Measurements from ENCODE around the gene TLNRD1.

TLNRD1 gene

GRCh38 chr15:81025721-81026370, 25.1 kb downstream of the TLNRD1 start:
- Histone ChIP-seq H3K27ac (ENCODE audit: low read length) (no peak overlapping the region), H3K4me2 (ENCODE audit: low read length) (peak overlapping the region; percentile 23), H3K9ac (ENCODE audit: low read length) (no peak overlapping the region), H3K4me1 (ENCODE audit: low read length) (peaks cover 65% of the 10 kb centered on the region), H3K79me2 (ENCODE audit: low read length) (peaks cover 3% of the 10 kb centered on the region; the same call in 1 of the 2 replicates), H3K9me3 (ENCODE audit: insufficient read depth, low read length) (peaks cover 11% of the 10 kb centered on the region; the same call in 1 of the 2 replicates), H4K20me1 (ENCODE audit: insufficient read depth, low read length) (no peaks in the 10 kb centered on the region), H3K4me3 (ENCODE audit: low read length) (no peak overlapping the region), H3K36me3 (replicated peaks; ENCODE audit: low read depth, low read length) (peaks cover 10% of the 10 kb centered on the region), H3K27me3 (ENCODE audit: low read depth, low read length) (peaks cover 3% of the 10 kb centered on the region; the same call in 1 of the 2 replicates), H2AFZ (ENCODE audit: low read depth, low read length) (no peak overlapping the region)
- no peak for TF ChIP-seq EZH2phosphoT487 (IDR thresholded peaks at IDR 0.05; ENCODE audit: low read depth)
- TF ChIP-seq, protein P1, sequence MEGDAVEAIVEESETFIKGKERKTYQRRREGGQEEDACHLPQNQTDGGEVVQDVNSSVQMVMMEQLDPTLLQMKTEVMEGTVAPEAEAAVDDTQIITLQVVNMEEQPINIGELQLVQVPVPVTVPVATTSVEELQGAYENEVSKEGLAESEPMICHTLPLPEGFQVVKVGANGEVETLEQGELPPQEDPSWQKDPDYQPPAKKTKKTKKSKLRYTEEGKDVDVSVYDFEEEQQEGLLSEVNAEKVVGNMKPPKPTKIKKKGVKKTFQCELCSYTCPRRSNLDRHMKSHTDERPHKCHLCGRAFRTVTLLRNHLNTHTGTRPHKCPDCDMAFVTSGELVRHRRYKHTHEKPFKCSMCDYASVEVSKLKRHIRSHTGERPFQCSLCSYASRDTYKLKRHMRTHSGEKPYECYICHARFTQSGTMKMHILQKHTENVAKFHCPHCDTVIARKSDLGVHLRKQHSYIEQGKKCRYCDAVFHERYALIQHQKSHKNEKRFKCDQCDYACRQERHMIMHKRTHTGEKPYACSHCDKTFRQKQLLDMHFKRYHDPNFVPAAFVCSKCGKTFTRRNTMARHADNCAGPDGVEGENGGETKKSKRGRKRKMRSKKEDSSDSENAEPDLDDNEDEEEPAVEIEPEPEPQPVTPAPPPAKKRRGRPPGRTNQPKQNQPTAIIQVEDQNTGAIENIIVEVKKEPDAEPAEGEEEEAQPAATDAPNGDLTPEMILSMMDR (IDR thresholded peaks at IDR 0.05; ENCODE audit: low read depth, low read length), result no peak

GRCh38 chr15:81026836-81027599, 26.3 kb downstream of the TLNRD1 start:
- Histone ChIP-seq H3K27ac (ENCODE audit: low read length) (no peak overlapping the region), H3K4me1 (ENCODE audit: low read length) (peaks cover 65% of the 10 kb centered on the region), H3K27me3 (ENCODE audit: low read depth, low read length) (peaks cover 3% of the 10 kb centered on the region; the same call in 1 of the 2 replicates), H3K9ac (ENCODE audit: low read length) (no peak overlapping the region), H3K4me2 (ENCODE audit: low read length) (peak overlapping the region; percentile 23; the same call in 1 of the 2 replicates), H3K79me2 (ENCODE audit: low read length) (peaks cover 3% of the 10 kb centered on the region; the same call in 1 of the 2 replicates), H2AFZ (ENCODE audit: low read depth, low read length) (no peak overlapping the region; the same call in 1 of the 2 replicates), H3K36me3 (replicated peaks; ENCODE audit: low read depth, low read length) (peaks cover 10% of the 10 kb centered on the region), H3K9me3 (ENCODE audit: insufficient read depth, low read length) (peaks cover 11% of the 10 kb centered on the region; the same call in 1 of the 2 replicates), H3K4me3 (ENCODE audit: low read length) (no peak overlapping the region), H4K20me1 (ENCODE audit: insufficient read depth, low read length) (no peaks in the 10 kb centered on the region)
- no peak for TF ChIP-seq EZH2phosphoT487 (IDR thresholded peaks at IDR 0.05; ENCODE audit: low read depth)
- TF ChIP-seq, protein P1 (IDR thresholded peaks at IDR 0.05; ENCODE audit: low read depth, low read length), result no peak

DNA sequence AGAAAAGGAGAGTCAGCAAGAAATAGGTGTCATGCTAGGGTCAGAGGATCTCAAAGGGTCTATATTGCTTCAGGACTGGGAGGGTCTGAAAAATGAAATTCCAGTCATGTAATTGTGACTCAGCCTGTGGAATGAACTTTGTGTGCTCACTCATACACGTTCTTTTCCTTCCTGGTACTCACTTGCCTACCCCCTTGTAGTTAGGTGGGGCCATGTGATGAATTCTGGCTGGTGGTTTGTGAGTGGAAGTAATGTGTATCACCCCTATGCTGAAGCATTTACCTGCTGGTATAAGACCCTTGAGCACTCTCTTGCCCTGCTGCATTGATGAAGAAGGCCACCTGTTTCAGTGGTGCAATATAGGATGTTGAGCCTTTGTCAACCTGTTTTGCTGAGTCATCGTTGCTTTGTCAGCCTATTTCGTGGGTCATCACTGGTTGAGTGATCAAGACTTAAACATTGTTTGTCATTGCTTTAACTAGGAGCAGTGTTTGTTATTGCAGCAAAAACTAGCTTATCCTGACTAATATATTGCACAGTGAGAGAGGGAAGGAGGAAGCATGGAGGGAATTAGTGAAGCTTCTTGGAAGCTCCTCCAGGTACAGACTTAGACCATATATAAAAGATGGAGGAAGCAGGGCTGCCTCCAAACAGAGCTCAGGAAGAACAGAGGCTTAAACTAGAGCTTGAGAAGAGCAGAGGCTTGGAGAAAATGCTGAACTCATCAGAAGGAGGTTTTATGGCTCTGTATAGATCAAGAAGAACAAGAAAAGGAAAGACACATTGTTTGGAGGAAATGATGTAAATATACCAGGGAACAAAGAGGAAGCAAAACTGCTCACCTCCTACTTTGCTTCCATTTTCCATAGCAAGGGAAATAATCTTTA, 28.9 kb downstream of the TLNRD1 start:
- peaks cover 3% of the 10 kb centered on the region; the same call in 1 of the 2 replicates for H3K79me2 ChIP-seq (ENCODE audit: low read length)
- no peak overlapping the region for H3K4me3 ChIP-seq (ENCODE audit: low read length)
- no peaks in the 10 kb centered on the region for H4K20me1 ChIP-seq (ENCODE audit: insufficient read depth, low read length)
- TF ChIP-seq EZH2phosphoT487 (IDR thresholded peaks at IDR 0.05; ENCODE audit: low read depth), result no peak
- TF ChIP-seq, protein P1 (IDR thresholded peaks at IDR 0.05; ENCODE audit: low read depth, low read length), result no peak
- peaks cover 3% of the 10 kb centered on the region; the same call in 1 of the 2 replicates for H3K27me3 ChIP-seq (ENCODE audit: low read depth, low read length)
- H3K9ac ChIP-seq (ENCODE audit: low read length), result no peak overlapping the region
- peaks cover 45% of the 10 kb centered on the region for H3K4me1 ChIP-seq (ENCODE audit: low read length)
- H3K9me3 ChIP-seq (ENCODE audit: insufficient read depth, low read length), result peaks cover 11% of the 10 kb centered on the region; the same call in 1 of the 2 replicates
- H3K36me3 ChIP-seq (replicated peaks; ENCODE audit: low read depth, low read length), result peaks cover 10% of the 10 kb centered on the region
- H3K27ac ChIP-seq (ENCODE audit: low read length), result no peak overlapping the region
- H3K4me2 ChIP-seq (ENCODE audit: low read length), result no peak overlapping the region
- no peak overlapping the region for H2AFZ ChIP-seq (ENCODE audit: low read depth, low read length)

Measured in OCI-LY3 (cell line).